Measurements from ENCODE around the gene OR11A1. TPM values are rescaled to one million over a fixed set of nuclear protein-coding genes. Genes with fewer than 3 reads are reported as not detected.

Gene OR11A1
- total RNA-seq, 1 experiment from 2014 or later = not detected

DNA sequence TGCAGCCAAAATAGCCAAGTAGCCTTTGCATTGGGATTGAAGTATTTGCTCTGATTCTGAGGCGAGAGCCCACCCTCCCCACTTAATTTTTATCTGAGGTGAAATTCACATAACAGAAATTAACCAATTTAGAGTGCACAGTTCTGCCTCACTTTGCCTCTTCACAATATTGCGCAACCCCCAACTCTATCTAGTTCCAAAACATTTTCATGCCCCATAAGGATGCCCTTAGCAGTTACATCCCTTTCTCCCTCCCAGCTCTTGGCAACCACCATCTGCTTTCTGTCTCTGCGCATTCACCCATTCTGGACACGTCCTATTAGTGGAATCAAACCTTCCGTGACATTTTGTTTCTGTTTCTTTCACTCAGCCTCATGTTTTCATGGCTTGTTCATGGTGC lies 21.9 kb upstream of the OR11A1 start:
- CTCF ChIA-PET = no interaction called here
- no peak for DNase-seq (ENCODE audit: low spot score)
- no peak for TF ChIP-seq EZH2 (IDR thresholded peaks at IDR 0.05; ENCODE audit: borderline replicate concordance, low read depth, low read length, poor library complexity, severe bottlenecking)
- TF ChIP-seq, protein P1, sequence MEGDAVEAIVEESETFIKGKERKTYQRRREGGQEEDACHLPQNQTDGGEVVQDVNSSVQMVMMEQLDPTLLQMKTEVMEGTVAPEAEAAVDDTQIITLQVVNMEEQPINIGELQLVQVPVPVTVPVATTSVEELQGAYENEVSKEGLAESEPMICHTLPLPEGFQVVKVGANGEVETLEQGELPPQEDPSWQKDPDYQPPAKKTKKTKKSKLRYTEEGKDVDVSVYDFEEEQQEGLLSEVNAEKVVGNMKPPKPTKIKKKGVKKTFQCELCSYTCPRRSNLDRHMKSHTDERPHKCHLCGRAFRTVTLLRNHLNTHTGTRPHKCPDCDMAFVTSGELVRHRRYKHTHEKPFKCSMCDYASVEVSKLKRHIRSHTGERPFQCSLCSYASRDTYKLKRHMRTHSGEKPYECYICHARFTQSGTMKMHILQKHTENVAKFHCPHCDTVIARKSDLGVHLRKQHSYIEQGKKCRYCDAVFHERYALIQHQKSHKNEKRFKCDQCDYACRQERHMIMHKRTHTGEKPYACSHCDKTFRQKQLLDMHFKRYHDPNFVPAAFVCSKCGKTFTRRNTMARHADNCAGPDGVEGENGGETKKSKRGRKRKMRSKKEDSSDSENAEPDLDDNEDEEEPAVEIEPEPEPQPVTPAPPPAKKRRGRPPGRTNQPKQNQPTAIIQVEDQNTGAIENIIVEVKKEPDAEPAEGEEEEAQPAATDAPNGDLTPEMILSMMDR (conservative IDR thresholded peaks at IDR 0.05; ENCODE audit: low read depth, low read length) = no peak
- Histone ChIP-seq H3K27ac (ENCODE audit: low read depth, low read length, poor library complexity, severe bottlenecking) (no peak overlapping the region), H3K4me3 (ENCODE audit: low read depth, low read length, poor library complexity, severe bottlenecking) (no peak overlapping the region), H3K36me3 (ENCODE audit: insufficient read depth, low read length, poor library complexity, severe bottlenecking) (no peaks in the 10 kb centered on the region), H3K4me1 (ENCODE audit: insufficient read depth, low read length, poor library complexity, severe bottlenecking) (no peaks in the 10 kb centered on the region), H3K27me3 (replicated peaks; ENCODE audit: insufficient read depth, low read depth, low read length, poor library complexity) (no peaks in the 10 kb centered on the region), H3K9me3 (ENCODE audit: low read depth, low read length, poor library complexity, severe bottlenecking) (no peaks in the 10 kb centered on the region)
- intact Hi-C loops (cut with micrococcal nuclease; ENCODE audit: unreplicated experiment) = no loop called here
- POLR2A ChIA-PET (ENCODE audit: low non-redundant PET) = no interaction called here
- no TSS peak for BruUV-seq (replicated peaks)

DNA sequence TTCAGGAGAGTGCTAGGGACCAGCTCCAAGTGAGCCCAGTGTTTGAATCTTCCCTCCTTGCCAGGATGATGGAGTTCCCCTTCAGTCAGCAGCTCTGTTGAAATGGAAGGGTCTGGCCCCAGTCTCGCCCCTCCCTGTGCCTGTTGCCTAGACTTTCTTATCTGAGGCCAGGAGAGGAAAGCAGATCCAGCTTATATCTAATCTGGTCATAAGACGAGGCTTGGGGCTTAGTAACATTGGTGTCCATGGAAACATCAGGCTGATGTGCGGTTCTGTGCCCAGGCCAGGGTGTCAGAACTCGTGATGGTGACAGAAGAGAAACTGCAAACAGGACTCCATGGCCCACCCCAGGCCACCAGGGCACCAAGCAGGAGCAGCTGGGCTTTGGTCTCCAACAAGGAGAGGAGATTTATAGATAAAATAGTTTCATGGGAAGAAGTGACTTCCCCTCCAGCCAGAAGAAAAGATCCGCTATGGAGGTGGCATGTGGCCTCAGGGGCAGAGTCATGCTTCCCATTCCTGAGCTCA lies 21.1 kb upstream of the OR11A1 start:
- BruUV-seq (replicated peaks) = no TSS peak
- CTCF ChIA-PET = no interaction called here
- no peak for TF ChIP-seq EZH2 (IDR thresholded peaks at IDR 0.05; ENCODE audit: borderline replicate concordance, low read depth, low read length, poor library complexity, severe bottlenecking)
- TF ChIP-seq, protein P1 (conservative IDR thresholded peaks at IDR 0.05; ENCODE audit: low read depth, low read length) = no peak
- DNase-seq (ENCODE audit: low spot score) = no peak
- Histone ChIP-seq H3K9me3 (ENCODE audit: low read depth, low read length, poor library complexity, severe bottlenecking) (no peaks in the 10 kb centered on the region), H3K36me3 (ENCODE audit: insufficient read depth, low read length, poor library complexity, severe bottlenecking) (no peaks in the 10 kb centered on the region), H3K27me3 (replicated peaks; ENCODE audit: insufficient read depth, low read depth, low read length, poor library complexity) (no peaks in the 10 kb centered on the region), H3K27ac (ENCODE audit: low read depth, low read length, poor library complexity, severe bottlenecking) (no peak overlapping the region), H3K4me3 (ENCODE audit: low read depth, low read length, poor library complexity, severe bottlenecking) (no peak overlapping the region), H3K4me1 (ENCODE audit: insufficient read depth, low read length, poor library complexity, severe bottlenecking) (no peaks in the 10 kb centered on the region)
- intact Hi-C loops (cut with micrococcal nuclease; ENCODE audit: unreplicated experiment) = no loop called here
- POLR2A ChIA-PET (ENCODE audit: low non-redundant PET) = no interaction called here

- Histone ChIP-seq H3K27me3 (replicated peaks; ENCODE audit: insufficient read depth, low read depth, low read length, poor library complexity) (peaks cover 14% of the 10 kb centered on the region), H3K4me3 (ENCODE audit: low read depth, low read length, poor library complexity, severe bottlenecking) (no peak overlapping the region), H3K36me3 (ENCODE audit: insufficient read depth, low read length, poor library complexity, severe bottlenecking) (no peaks in the 10 kb centered on the region), H3K27ac (ENCODE audit: low read depth, low read length, poor library complexity, severe bottlenecking) (no peak overlapping the region), H3K4me1 (ENCODE audit: insufficient read depth, low read length, poor library complexity, severe bottlenecking) (no peaks in the 10 kb centered on the region), H3K9me3 (ENCODE audit: low read depth, low read length, poor library complexity, severe bottlenecking) (no peaks in the 10 kb centered on the region)
- no peak for DNase-seq (ENCODE audit: low spot score)
- CTCF ChIA-PET = no interaction called here
- POLR2A ChIA-PET (ENCODE audit: low non-redundant PET) = no interaction called here
- intact Hi-C loops (cut with micrococcal nuclease; ENCODE audit: unreplicated experiment) = no loop called here
- no TSS peak for BruUV-seq (replicated peaks)
- TF ChIP-seq, protein P1 (conservative IDR thresholded peaks at IDR 0.05; ENCODE audit: low read depth, low read length) = no peak
- no peak for TF ChIP-seq EZH2 (IDR thresholded peaks at IDR 0.05; ENCODE audit: borderline replicate concordance, low read depth, low read length, poor library complexity, severe bottlenecking)
Observed at GRCh38 chr6:29474996-29475395, 18.1 kb upstream of the OR11A1 start.
